A673 (cell line): Measurements from ENCODE around the gene C1QTNF4.
"Not testable (repeated sequence)": the region's sequence is repeated elsewhere in the genome, so short reads cannot be mapped to it uniquely, and the experiment has no call there.

Source experiments
- CTCF ChIP-seq: fragments of 300-800, 200-600 bp; sonication (generic); conservative IDR thresholded peaks from 2 replicates; pipeline ENCODE4 v1.5.1; 2017; ENCODE audit warnings: low read depth, mild to moderate bottlenecking, antibody characterized with exemption, low read length, moderate library complexity, mixed read lengths
- EZH2 ChIP-seq: fragments of 200-600 bp; sonication (generic); IDR thresholded peaks from 2 replicates; pipeline ENCODE4 v1.6.1; 2017; ENCODE audit warnings: borderline replicate concordance, low read depth, mild to moderate bottlenecking, mixed read lengths, antibody characterized with exemption, low read length; ENCODE audit not compliant: poor library complexity, severe bottlenecking

- TF ChIP-seq CTCF, EZH2: not testable (repeated sequence)
Observed at GRCh38 chr11:47562393-47562792, 31.8 kb downstream of the C1QTNF4 start.
